NCI-H345 treated with DMSO at 0.1 percent for 48 hours (cell line): ENCODE measurements around the gene CCL23.
A peak's percentile ranks its signal among the peaks of the same experiment; 100 is the strongest.

Source experiments
- DNase-seq: peaks from one replicate; lab custom pipeline; 2025; ENCODE audit not compliant: unreplicated experiment; lab: John Stamatoyannopoulos, UW

The CCL23 gene

GRCh38 chr17:35972066-35972465 is 45.7 kb downstream of the CCL23 start:
- DNase-seq, result no peak

DNA sequence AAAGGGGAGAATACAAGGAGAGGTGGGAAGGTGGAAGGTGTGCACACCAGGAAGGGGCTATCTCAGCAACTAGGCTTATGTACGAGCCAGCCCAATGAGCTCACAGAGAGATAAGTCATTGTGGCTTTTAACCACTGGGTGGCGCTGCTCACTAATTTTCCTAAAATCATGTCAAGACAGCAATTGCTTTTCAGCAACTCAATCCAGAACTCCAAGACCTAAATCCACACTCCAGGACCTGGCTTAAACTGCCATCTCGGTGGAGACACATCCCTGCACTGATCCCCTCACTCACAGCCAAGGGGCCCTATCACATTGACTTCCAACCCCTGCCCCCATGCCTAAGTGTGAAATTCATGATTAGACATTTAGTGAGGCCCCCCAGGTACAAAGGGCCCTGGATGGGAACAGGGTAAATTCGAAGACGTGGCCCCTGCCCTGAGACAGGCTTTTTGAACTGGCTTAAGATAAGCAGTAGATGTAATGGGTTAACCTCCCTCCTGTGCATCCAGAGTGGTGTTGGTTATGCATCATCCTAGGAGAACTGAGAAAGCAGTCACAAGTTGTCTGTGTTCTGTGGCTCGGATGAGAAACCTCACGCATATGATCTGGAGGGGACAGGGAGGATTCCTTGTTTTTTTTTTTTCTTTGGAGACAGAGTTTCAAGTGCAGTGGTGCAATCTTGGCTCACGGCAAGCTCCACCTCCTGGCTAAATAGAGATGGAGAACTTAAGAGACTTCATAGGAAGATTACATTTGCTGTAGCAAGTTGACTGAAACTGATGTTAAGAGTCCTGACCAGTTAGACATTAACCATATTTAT is 48.0 kb downstream of the CCL23 start:
- DNase-seq, result peak; percentile 68

DNA sequence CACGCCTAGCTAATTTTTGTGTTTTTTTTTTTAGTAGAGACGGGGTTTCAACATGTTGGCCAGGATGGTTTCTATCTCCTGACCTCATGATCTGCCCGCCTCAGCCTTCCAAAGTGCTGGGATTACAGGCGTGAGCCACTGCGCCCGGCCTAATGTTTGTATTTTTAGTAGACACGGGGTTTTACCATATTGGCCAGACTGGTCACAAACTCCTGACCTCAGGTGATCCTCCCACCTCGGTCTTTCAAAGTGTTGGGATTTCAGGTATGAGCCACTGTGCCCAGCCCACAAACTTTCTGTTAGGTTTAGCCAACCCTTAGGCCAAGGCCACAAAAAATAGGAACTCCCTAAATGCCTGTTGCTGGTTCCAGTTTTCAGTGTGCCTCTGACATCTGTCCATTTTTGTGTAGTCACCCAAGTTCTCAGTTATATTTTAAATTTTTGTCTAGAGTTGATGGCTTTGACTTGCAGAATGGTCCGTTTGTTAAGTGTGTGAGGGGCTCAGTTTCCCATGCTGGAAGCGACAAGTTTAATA is 49.2 kb downstream of the CCL23 start:
- no peak for DNase-seq

DNA sequence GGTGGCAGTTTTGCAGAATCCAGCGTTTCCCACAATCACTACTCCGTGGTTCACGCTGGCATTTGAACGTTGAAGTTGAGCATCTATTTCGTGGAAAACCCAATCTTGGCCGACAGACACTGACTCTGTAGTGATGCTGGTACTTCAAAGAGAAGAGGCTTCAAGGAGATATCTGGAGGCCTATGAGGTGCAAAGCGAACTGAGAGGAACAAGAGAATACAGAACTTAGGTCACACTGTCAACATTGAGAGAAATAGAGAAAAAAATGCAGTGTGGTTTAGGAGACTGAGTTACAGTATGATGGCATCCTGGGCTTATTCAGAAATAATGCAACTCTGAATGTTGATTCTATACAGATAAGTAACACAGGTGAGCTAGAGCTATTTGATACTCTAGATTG is 52.5 kb downstream of the CCL23 start:
- DNase-seq, result no peak

DNA sequence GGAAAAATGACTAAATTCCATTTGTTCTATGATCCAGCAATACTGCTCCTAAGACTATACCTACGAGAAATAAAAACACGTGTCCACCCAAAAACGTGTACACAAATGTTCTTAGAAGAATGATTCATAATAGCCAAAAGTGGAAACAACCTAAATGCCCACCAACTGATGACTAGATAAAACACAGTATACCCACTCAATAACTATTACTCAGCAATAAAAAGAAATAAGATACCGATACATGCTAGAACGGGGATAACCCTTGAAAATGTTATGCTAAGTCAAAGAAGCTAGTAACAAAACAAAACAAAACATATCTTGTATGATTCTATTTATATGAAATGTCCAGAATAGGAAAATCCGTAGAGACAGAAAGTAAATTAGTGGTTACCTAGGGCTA is 54.1 kb downstream of the CCL23 start:
- no peak for DNase-seq
